A549 (cell line): ENCODE results near the gene SFTPB. TPM values are rescaled to one million over a fixed set of nuclear protein-coding genes. Genes with fewer than 3 reads are reported as not detected.

Experiments
- ATAC-seq, 2 experiments: fragments of 200-7000 bp in 1 of 2; fragments of >200 bp in 1 of 2; cut with Nextera tagmentation in 1 of 2; cut with Tn5 transposase in 1 of 2; 3 replicates each; pipeline versions ENCODE4 v1.8.0 to v1.9.1; 2018 to 2020; ENCODE audit warnings: mild to moderate bottlenecking in 1 of 2, moderate library complexity in 1 of 2
- CTCF ChIA-PET: fragments of 300-600 bp; sonication (Branson Sonifier 250); formaldehyde crosslinking; extraction: SDS; loops from one replicate; lab custom pipeline; 2021; ENCODE audit warnings: antibody characterized with exemption, inconsistent platforms; lab: Yijun Ruan, JAX
- POLR2A ChIA-PET: fragments of 350-600 bp; formaldehyde crosslinking; extraction: SDS; loops from one replicate; lab custom pipeline; 2021; ENCODE audit warnings: antibody characterized with exemption, inconsistent platforms; lab: Yijun Ruan, JAX
- DNase-seq, 2 experiments: peaks; one replicate each; pipeline versions ENCODE4 v3.0.0 to v3.0.0-alpha.2; 2011 to 2016; ENCODE audit warnings: low read depth in 1 of 2, low spot score in 1 of 2
- FAIRE-seq: peaks from 2 replicates; lab custom pipeline; 2011; peaks lifted over from hg19 to GRCh38; lab: Jason Lieb, UNC
- H3K27ac ChIP-seq, 2 experiments: fragments of >200 bp; sonication (Bioruptor Twin); formaldehyde crosslinking; 3 replicates each; pipeline ENCODE4 v1.5.1; 2016 to 2017
- H3K4me1 ChIP-seq: fragments of >200 bp; sonication (Bioruptor Twin); formaldehyde crosslinking; 3 replicates; pipeline ENCODE4 v1.6.1; 2016
- H3K4me2 ChIP-seq: fragments of >200 bp; sonication (Bioruptor Twin); formaldehyde crosslinking; 3 replicates; pipeline ENCODE4 v1.6.1; 2016
- H3K4me3 ChIP-seq: fragments of >200 bp; sonication (Bioruptor Twin); formaldehyde crosslinking; 3 replicates; pipeline ENCODE4 v1.5.1; 2016
- H3K9me3 ChIP-seq: fragments of >200 bp; sonication (Bioruptor Twin); formaldehyde crosslinking; 3 replicates; pipeline ENCODE4 v1.6.1; 2016
- CBX2 ChIP-seq: fragments of 200-600 bp; sonication (generic); IDR thresholded peaks from 2 replicates; pipeline ENCODE4 v1.6.1; 2016; ENCODE audit warnings: low read depth, mild to moderate bottlenecking, borderline replicate concordance
- EHF ChIP-seq: fragments of 250-450 bp; sonication (Bioruptor Pico); IDR thresholded peaks from 2 replicates; pipeline ENCODE4 v1.5.0; 2020; ENCODE audit warnings: mild to moderate bottlenecking
- EP300 ChIP-seq, 2 experiments: fragments of >200 bp; sonication (Bioruptor Twin); formaldehyde crosslinking; IDR thresholded peaks; 2 replicates in 1 of 2; 3 replicates in 1 of 2; pipeline ENCODE4 v1.6.1; 2016 to 2017
- FOSL2 ChIP-seq, 2 experiments: fragments of 450-650 bp in 1 of 2; fragments of >200 bp in 1 of 2; sonication (Bioruptor Twin) in 1 of 2; formaldehyde crosslinking; IDR thresholded peaks; 2 replicates each; pipeline versions ENCODE4 v1.5.0 to v1.6.1; 2016 to 2020; ENCODE audit warnings: mild to moderate bottlenecking in 1 of 2, moderate library complexity in 1 of 2
- FOXS1 ChIP-seq: fragments of 250-450 bp; sonication (Bioruptor Pico); IDR thresholded peaks from 2 replicates; pipeline ENCODE4 v1.5.0; 2020; ENCODE audit warnings: mild to moderate bottlenecking, moderate library complexity
- HEYL ChIP-seq: fragments of 250-450 bp; sonication (Bioruptor Pico); IDR thresholded peaks from 2 replicates; pipeline ENCODE4 v1.8.0; 2021; ENCODE audit warnings: mild to moderate bottlenecking, moderate library complexity
- HOXA7 ChIP-seq: fragments of 250-450 bp; sonication (Bioruptor Pico); IDR thresholded peaks from 2 replicates; pipeline ENCODE4 v1.5.0; 2020; ENCODE audit warnings: mild to moderate bottlenecking, moderate library complexity
- HOXB13 ChIP-seq: fragments of 250-450 bp; sonication (Bioruptor Pico); IDR thresholded peaks from 2 replicates; pipeline ENCODE4 v1.5.0; 2020; ENCODE audit warnings: low read depth, mild to moderate bottlenecking, moderate library complexity
- JUN ChIP-seq, 2 experiments: fragments of >200 bp; sonication (Bioruptor Twin); formaldehyde crosslinking; IDR thresholded peaks; 2 replicates in 1 of 2; 3 replicates in 1 of 2; pipeline ENCODE4 v1.6.1; 2016 to 2017
- JUNB ChIP-seq: fragments of >200 bp; sonication (Bioruptor Twin); formaldehyde crosslinking; IDR thresholded peaks from 2 replicates; pipeline ENCODE4 v1.6.1; 2016
- KDM5A ChIP-seq: fragments of 200-600 bp; sonication (generic); IDR thresholded peaks from 2 replicates; pipeline ENCODE4 v1.6.1; 2016; ENCODE audit warnings: antibody characterized with exemption, mild to moderate bottlenecking
- MAZ ChIP-seq: fragments of 150-350 bp; IDR thresholded peaks from 2 replicates; pipeline ENCODE4 v1.6.1; 2014; ENCODE audit warnings: antibody characterized with exemption, low read depth, low read length, borderline replicate concordance
- MYC ChIP-seq: IDR thresholded peaks from 2 replicates; pipeline ENCODE4 v1.6.1; 2012; ENCODE audit warnings: mild to moderate bottlenecking, inconsistent platforms, low read length, improper control_type of control experiment, borderline replicate concordance
- NFE2L2 ChIP-seq: fragments of 150-350 bp; conservative IDR thresholded peaks from 2 replicates; pipeline ENCODE4 v1.6.1; 2014; ENCODE audit warnings: low read length
- RAD21 ChIP-seq, 2 experiments: fragments of >200 bp in 1 of 2; sonication (Bioruptor Twin) in 1 of 2; formaldehyde crosslinking in 1 of 2; IDR thresholded peaks in 1 of 2; conservative IDR thresholded peaks in 1 of 2; 2 replicates in 1 of 2; 3 replicates in 1 of 2; pipeline ENCODE4 v1.6.1; 2012 to 2018; ENCODE audit warnings: inconsistent platforms in 1 of 2
- RARB ChIP-seq: fragments of 250-450 bp; sonication (Bioruptor Pico); IDR thresholded peaks from 2 replicates; pipeline ENCODE4 v1.8.0; 2021; ENCODE audit warnings: mild to moderate bottlenecking, moderate library complexity
- RCOR1 ChIP-seq: fragments of 150-350 bp; IDR thresholded peaks from 2 replicates; pipeline ENCODE4 v1.6.1; 2014; ENCODE audit warnings: antibody characterized with exemption, low read length, low read depth
- SREBF2 ChIP-seq: fragments of 450-650 bp; IDR thresholded peaks from 2 replicates; pipeline ENCODE4 v1.6.1; 2014; ENCODE audit warnings: mild to moderate bottlenecking, moderate library complexity
- TP53 ChIP-seq: fragments of 250-450 bp; sonication (Bioruptor Pico); IDR thresholded peaks from 2 replicates; pipeline ENCODE4 v1.5.0; 2021; ENCODE audit warnings: mild to moderate bottlenecking, moderate library complexity
- ZC3H11A ChIP-seq: fragments of 450-650 bp; IDR thresholded peaks from 2 replicates; pipeline ENCODE4 v1.6.1; 2014; ENCODE audit warnings: antibody characterized with exemption, mild to moderate bottlenecking
- WGBS: methylation state at CpG from one replicate; pipeline ENCODE4 v1.1.6; 2017; ENCODE audit errors: missing lambda C conversion rate; 5-methylcytosine and 5-hydroxymethylcytosine counted together
- polyA plus RNA-seq, 4 experiments: library from polyadenylated mRNA; depleted of rRNA in 3 of 4; stranded (reverse); fragments of >200 nt; fragmentation: RNase III in 1 of 4; extraction: RNeasy Plus Mini Kit Qiagen cat#74134 plus additional on column Dnase treatment in 1 of 4; gene quantifications; 2 replicates in 3 of 4; 3 replicates in 1 of 4; pipeline ENCODE4 v1.2.3, GENCODE V29; 2011 to 2017
- TF ChIP-seq, protein P1 (sequence below): fragments of 450-650 bp; IDR thresholded peaks from 2 replicates; pipeline ENCODE4 v1.6.1; 2014; ENCODE audit warnings: antibody characterized with exemption
- TF ChIP-seq, protein P2 (sequence below): fragments of >200 bp; sonication (Bioruptor Twin); formaldehyde crosslinking; IDR thresholded peaks from 3 replicates; pipeline ENCODE4 v1.5.1; 2016
- TF ChIP-seq, protein P3 (sequence below): fragments of 250-450 bp; sonication (Bioruptor Pico); IDR thresholded peaks from 2 replicates; pipeline ENCODE4 v1.5.0; 2021; ENCODE audit warnings: mild to moderate bottlenecking, moderate library complexity, borderline replicate concordance

The SFTPB gene
- polyA plus RNA-seq, 2 of the 4 experiments (the other 2 are of a cell fraction): not detected

DNA sequence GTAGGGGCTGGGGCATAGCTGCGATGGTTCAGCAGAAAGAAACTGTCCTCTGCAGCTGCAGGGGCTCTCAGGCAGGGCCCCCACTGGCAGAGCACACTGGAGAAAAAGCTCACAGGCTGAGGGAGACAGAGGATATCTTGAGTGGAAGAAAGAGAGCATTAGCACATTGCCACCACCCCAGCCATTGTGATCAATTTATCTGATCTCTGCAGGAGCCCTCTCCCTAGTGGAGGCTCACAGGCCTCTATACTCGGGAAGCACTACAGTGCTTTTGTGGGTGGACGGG lies 801 bp upstream of the SFTPB start:
- Histone ChIP-seq H3K27ac (peak overlapping the region in 1 of 2 experiments; percentile 50; a peak in 3 of 6 replicates), H3K4me3 (no peak overlapping the region), H3K9me3 (no peaks in the 10 kb centered on the region), H3K4me2 (no peak overlapping the region), H3K4me1 (no peaks in the 10 kb centered on the region; the same call in 2 of the 3 replicates)
- DNase-seq: no peak
- WGBS: 55% methylated on average over 3 of the region's 3 CpGs
- FAIRE-seq: no peak
- no peak for TF ChIP-seq HOXB13
- TF ChIP-seq RARB (CRISPR knock-in tag): no peak
- no peak for TF ChIP-seq HOXA7 (CRISPR knock-in tag)
- ChIA-PET POLR2A (no interaction called here), CTCF (interaction anchor here (0.5 to 7.8 kb wide), 8 partner anchors 9 to 159 kb away, joined by 3 to 59 read pairs (median 5); no protein-coding TSS in a partner anchor)
- ATAC-seq: no peak

DNA sequence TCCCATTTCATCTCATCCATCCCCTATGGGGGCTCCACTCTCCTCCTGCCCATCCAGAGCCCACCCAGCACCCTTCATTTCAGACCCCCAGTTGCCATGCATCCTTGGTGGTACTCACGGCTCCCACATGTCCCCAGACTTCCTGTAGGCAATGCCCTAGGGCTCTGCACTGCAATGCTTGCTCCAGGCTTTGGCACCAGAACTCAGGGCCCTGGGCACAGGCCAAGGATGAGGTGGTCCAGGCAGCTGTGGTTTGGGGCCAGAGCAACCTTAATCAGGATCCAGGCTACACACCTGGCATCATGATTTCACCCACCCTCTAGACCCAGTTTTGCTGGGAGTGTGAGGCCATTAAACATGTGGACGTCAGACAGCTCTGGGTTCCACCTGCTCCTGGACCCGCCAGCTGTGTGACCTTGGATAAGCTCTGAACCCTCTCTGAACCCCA lies 414 bp downstream of the SFTPB start:
- Histone ChIP-seq H3K4me3 (no peak overlapping the region), H3K27ac (peak overlapping the region in 1 of 2 experiments; percentile 50; a peak in 1 of 6 replicates), H3K4me1 (peaks cover 7% of the 10 kb centered on the region), H3K4me2 (no peak overlapping the region), H3K9me3 (no peaks in the 10 kb centered on the region)
- no peak for ATAC-seq
- no peak for FAIRE-seq
- ChIA-PET CTCF (interaction anchor here (1.2 to 7.8 kb wide), 7 partner anchors 13 to 160 kb away, joined by 3 to 59 read pairs (median 6); no protein-coding TSS in a partner anchor), POLR2A (no interaction called here)
- DNase-seq: no peak
- 93% methylated on average over 3 of the region's 3 CpGs for WGBS
- TF ChIP-seq TP53 (CRISPR knock-in tag) (no peak), CBX2 (no peak), EP300 (IDR thresholded peaks at IDR 0.05) (no peak), FOXS1 (CRISPR knock-in tag) (no peak), FOSL2 (IDR thresholded peaks at IDR 0.05) (no peak), FOSL2 (CRISPR knock-in tag; IDR thresholded peaks at IDR 0.05) (no peak), KDM5A (no peak), JUNB (no peak)

DNA sequence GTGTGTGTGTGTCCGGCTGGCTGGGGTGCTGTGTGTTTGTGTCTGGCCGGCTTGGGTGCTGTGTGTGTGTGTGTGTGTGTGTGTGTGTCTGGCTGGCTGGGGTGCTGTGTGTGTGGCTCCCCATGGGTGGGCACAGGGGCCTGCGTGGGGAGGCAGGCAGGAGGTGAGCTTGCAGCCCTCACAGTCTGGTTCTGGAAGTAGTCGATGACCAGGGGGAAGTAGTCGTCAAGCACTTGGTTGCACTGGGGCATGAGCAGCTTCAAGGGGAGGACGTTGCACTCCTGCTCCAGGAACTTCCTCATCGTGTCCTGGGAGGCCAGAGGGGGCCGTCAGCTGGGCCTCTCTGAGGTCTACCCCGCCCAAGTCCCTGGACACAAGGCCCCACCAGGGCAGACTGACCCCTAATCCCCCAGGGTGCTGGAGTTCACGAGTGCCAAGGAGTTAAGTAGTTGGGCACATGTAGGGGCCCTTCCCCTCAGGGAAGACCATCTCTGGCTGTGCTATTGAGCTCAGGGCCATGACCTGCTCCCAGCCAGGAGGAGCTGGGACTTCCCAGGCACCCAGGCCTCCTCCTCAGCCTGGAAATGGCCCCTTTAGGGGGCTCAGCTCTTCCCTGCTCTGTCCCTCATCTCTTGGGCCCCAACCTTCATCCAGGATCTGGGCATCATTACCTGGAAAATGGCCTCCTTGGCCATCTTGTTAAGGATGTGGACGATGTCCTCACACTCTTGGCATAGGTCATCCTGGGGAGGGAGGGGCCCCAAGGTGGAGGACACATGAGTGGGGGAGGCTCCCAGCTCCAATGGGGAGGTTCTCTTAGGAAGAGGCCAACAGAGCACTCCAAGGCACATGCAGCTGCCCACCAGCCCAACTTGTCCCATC lies 1.3 kb downstream of the SFTPB start:
- CTCF ChIA-PET: interaction anchor here (0.9 to 7.8 kb wide), 6 partner anchors 14 to 62 kb away, joined by 3 to 59 read pairs (median 6); no protein-coding TSS in a partner anchor

More for the DNA sequence above, 1.3 kb downstream of the SFTPB start:
- ATAC-seq: no peak
- FAIRE-seq: no peak
- POLR2A ChIA-PET: no interaction called here
- WGBS: 68% methylated on average over 11 of the region's 11 CpGs
- no peak overlapping the region for H3K27ac ChIP-seq
- no peak overlapping the region for H3K4me2 ChIP-seq
- TF ChIP-seq JUN (IDR thresholded peaks at IDR 0.05) (no peak), RCOR1 (no peak), SREBF2 (no peak), NFE2L2 (no peak), ZC3H11A (no peak), MAZ (no peak), RAD21 (conservative IDR thresholded peaks at IDR 0.05 in 1 of 2, IDR thresholded peaks at IDR 0.05 in 1 of 2) (no peak), EHF (CRISPR knock-in tag) (no peak), HEYL (no peak), MYC (no peak), TP53 (CRISPR knock-in tag) (no peak)
- TF ChIP-seq, protein P1, sequence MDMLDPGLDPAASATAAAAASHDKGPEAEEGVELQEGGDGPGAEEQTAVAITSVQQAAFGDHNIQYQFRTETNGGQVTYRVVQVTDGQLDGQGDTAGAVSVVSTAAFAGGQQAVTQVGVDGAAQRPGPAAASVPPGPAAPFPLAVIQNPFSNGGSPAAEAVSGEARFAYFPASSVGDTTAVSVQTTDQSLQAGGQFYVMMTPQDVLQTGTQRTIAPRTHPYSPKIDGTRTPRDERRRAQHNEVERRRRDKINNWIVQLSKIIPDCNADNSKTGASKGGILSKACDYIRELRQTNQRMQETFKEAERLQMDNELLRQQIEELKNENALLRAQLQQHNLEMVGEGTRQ: no peak
- TF ChIP-seq, protein P2, sequence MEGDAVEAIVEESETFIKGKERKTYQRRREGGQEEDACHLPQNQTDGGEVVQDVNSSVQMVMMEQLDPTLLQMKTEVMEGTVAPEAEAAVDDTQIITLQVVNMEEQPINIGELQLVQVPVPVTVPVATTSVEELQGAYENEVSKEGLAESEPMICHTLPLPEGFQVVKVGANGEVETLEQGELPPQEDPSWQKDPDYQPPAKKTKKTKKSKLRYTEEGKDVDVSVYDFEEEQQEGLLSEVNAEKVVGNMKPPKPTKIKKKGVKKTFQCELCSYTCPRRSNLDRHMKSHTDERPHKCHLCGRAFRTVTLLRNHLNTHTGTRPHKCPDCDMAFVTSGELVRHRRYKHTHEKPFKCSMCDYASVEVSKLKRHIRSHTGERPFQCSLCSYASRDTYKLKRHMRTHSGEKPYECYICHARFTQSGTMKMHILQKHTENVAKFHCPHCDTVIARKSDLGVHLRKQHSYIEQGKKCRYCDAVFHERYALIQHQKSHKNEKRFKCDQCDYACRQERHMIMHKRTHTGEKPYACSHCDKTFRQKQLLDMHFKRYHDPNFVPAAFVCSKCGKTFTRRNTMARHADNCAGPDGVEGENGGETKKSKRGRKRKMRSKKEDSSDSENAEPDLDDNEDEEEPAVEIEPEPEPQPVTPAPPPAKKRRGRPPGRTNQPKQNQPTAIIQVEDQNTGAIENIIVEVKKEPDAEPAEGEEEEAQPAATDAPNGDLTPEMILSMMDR: no peak
- TF ChIP-seq, protein P3, sequence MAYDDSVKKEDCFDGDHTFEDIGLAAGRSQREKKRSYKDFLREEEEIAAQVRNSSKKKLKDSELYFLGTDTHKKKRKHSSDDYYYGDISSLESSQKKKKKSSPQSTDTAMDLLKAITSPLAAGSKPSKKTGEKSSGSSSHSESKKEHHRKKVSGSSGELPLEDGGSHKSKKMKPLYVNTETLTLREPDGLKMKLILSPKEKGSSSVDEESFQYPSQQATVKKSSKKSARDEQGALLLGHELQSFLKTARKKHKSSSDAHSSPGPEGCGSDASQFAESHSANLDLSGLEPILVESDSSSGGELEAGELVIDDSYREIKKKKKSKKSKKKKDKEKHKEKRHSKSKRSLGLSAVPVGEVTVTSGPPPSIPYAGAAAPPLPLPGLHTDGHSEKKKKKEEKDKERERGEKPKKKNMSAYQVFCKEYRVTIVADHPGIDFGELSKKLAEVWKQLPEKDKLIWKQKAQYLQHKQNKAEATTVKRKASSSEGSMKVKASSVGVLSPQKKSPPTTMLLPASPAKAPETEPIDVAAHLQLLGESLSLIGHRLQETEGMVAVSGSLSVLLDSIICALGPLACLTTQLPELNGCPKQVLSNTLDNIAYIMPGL: no peak
- DNase-seq: no peak
- peaks cover 15% of the 10 kb centered on the region for H3K4me1 ChIP-seq
- no peak overlapping the region for H3K4me3 ChIP-seq
- H3K9me3 ChIP-seq: no peaks in the 10 kb centered on the region
